A204.1 (cell line): Measurements from ENCODE around the gene MAG.
"Not testable (repeated sequence)": the region's sequence is repeated elsewhere in the genome, so short reads cannot be mapped to it uniquely, and the experiment has no call there.

ENCODE experiments used
- FAIRE-seq: peaks from 2 replicates; lab custom pipeline; 2012; peaks lifted over from hg19 to GRCh38; lab: Jason Lieb, UNC

The MAG gene

DNA sequence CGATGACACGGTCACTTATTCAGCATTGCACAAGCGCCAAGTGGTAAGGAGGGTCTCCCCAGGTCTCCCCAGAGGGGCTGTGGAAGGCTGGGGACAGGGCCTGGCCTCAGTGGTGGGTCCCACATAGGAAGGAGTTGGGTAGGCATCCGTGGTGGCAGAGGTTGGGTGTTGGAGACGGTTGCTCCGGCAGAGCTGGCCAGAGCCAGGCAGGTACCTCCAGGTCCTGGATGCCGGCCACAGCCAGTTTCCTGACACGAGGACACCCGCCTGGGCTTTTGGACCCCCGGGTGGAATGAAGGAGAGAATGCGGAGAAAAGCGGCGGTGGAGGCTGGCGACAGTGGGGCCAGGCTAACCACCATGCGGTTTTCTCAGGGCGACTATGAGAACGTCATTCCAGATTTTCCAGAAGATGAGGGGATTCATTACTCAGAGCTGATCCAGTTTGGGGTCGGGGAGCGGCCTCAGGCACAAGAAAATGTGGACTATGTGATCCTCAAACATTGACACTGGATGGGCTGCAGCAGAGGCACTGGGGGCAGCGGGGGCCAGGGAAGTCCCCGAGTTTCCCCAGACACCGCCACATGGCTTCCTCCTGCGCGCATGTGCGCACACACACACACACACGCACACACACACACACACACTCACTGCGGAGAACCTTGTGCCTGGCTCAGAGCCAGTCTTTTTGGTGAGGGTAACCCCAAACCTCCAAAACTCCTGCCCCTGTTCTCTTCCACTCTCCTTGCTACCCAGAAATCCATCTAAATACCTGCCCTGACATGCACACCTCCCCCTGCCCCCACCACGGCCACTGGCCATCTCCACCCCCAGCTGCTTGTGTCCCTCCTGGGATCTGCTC lies 54.5 kb downstream of the MAG start:
- no peak for FAIRE-seq

GRCh38 chr19:35347171-35347929 lies 55.4 kb downstream of the MAG start, which contains the start of gene FFAR1:
FFAR1 (plus strand) TSS chr19:35347902; CDS start chr19:35351552, 3,650 bp downstream.
- FAIRE-seq: no peak

GRCh38 chr19:35347930-35348298 lies 56.0 kb downstream of the MAG start:
- FAIRE-seq: no peak

- no peak for FAIRE-seq
These were observed 57.1 kb downstream of the MAG start for GRCh38 chr19:35348911-35349611.

- no peak for FAIRE-seq
These were observed 57.9 kb downstream of the MAG start for GRCh38 chr19:35349614-35350521.

- FAIRE-seq: no peak
These were observed 58.6 kb downstream of the MAG start for GRCh38 chr19:35350591-35350990.

GRCh38 chr19:35351411-35352176 lies 59.6 kb downstream of the MAG start:
- FAIRE-seq: no peak

DNA sequence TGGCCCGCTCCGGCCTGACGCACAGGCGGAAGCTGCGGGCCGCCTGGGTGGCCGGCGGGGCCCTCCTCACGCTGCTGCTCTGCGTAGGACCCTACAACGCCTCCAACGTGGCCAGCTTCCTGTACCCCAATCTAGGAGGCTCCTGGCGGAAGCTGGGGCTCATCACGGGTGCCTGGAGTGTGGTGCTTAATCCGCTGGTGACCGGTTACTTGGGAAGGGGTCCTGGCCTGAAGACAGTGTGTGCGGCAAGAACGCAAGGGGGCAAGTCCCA lies 60.2 kb downstream of the MAG start:
- no peak for FAIRE-seq

DNA sequence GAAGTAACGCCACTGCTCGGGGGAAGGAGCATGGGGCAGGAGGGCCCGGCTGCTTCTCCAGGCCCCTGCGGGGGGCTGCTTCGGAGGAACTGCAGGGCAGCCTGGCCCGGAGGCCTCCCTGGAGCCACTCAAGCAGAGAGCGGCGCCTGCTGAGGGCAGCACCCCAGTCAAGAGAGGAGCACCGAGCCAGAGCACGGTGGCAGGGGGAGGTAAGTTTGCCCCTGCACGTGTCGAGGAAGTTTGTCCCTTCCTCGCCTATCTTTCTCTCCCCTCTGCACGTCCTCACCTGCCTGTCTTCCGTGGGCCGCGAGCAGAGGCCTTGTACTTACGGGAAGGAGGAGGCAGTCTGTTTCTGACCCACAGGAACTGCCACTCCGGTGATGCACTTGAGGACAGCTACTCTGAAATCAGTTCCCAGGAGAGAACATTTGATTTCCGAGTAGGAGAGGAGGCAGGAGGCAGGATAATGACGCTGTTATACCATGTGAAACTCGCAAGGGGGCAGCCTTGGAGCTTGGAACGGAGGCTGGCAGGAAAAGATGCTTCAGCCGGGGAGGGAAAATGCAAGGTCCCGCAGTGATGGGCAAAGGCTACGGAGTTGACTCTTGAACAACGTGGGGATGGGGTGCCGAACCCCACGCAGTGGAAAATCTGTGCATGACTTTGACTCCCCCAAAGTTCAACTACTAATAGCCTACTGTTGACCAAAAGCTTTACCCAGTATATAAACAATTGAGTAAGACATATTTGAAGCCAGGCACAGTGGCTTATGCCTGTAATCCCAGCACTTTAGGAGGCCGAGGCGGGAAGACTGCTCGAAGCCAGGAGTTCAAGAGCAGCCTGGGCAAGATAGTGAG lies 60.7 kb downstream of the MAG start:
- FAIRE-seq: peak; percentile 61

GRCh38 chr19:35353635-35354034 lies 61.7 kb downstream of the MAG start:
- no peak for FAIRE-seq

DNA sequence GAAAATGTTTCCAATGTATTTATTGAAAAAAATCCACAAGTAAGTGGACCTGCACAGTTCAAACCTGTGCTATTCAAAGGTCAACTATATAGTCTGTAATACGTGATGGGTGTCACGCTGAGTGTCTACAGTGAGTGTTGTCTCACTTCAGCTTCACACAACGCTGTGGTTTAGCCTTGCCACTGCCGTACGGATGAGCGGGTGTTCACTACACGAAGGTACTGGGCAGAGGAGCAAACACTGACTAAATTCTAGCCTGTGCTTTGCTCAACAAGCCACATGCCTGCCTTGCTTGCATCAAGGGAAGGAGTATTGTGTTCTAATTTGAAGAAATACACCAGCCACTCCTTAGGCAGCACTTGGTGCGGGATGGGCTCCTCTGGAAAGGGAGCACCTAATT lies 62.9 kb downstream of the MAG start:
- no peak for FAIRE-seq

GRCh38 chr19:35355791-35356460 lies 64.0 kb downstream of the MAG start:
- no peak for FAIRE-seq

- no peak for FAIRE-seq
These were observed 66.1 kb downstream of the MAG start, which contains the start of gene FFAR3 for GRCh38 chr19:35357867-35358573. FFAR3 (plus strand) TSS chr19:35358460; CDS start chr19:35358891, 431 bp downstream.

DNA sequence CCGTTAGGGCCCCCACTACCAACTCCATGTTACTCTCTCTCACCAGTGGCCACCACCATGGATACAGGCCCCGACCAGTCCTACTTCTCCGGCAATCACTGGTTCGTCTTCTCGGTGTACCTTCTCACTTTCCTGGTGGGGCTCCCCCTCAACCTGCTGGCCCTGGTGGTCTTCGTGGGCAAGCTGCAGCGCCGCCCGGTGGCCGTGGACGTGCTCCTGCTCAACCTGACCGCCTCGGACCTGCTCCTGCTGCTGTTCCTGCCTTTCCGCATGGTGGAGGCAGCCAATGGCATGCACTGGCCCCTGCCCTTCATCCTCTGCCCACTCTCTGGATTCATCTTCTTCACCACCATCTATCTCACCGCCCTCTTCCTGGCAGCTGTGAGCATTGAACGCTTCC lies 66.9 kb downstream of the MAG start:
- not testable (repeated sequence) for FAIRE-seq

GRCh38 chr19:35359395-35359794 lies 67.4 kb downstream of the MAG start:
- not testable (repeated sequence) for FAIRE-seq

GRCh38 chr19:35360081-35360480 lies 68.1 kb downstream of the MAG start:
- FAIRE-seq: not testable (repeated sequence)

GRCh38 chr19:35360880-35361420 lies 69.0 kb downstream of the MAG start:
- FAIRE-seq: no peak

DNA sequence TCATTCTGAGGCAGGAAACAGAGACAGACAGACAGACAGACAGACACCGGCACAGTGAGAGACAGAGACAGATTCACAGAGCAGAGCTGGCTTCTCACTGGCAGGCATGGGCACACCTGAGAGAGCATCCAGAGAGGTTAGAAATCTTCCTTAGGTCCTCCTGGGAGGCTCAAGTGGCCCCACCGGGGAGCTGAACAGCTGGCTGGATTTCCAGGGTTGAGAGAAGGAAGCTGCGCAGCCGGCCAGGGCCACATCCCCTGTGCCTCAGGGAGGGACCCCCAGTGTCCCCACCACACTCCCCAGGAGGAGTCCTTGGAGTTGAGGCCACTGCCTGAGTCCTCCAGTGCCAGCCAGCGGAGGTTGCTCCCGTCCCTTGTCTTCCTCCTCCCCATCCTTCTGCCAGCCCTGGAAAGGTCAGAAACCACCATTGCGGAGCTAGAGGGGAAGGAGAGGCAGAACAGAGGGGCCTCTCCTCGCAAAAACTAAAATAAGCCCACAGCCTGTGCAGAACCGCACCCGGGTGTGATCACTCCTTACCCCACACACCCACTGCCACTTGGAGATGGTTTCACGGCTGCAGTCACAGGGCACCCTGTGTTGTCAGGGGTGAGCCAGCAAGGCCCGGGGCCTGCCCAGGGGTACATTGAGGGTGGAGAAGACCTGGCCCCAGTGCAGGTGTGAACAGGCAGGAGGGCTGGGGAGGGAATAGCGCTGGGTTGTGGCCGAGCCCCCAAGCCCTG lies 70.5 kb downstream of the MAG start:
- FAIRE-seq: no peak
